ENCODE data around the gene MYH14. TPM values are rescaled to one million over a fixed set of nuclear protein-coding genes. Genes with fewer than 3 reads are reported as not detected.

Gene MYH14
- total RNA-seq, 1 experiment from 2014 or later, result not detected

GRCh38 chr19:50202962-50203280, 501 bp upstream of the MYH14 start:
- ChIA-PET CTCF (no interaction called here), POLR2A (no interaction called here)
- Mint-ChIP-seq H3K4me3 (ENCODE audit: unreplicated experiment) (no peak overlapping the region), H3K4me1 (ENCODE audit: insufficient read depth, unreplicated experiment) (no peaks in the 10 kb centered on the region), H3K27ac (ENCODE audit: low read depth, unreplicated experiment) (no peak overlapping the region), H3K36me3 (ENCODE audit: insufficient read depth, unreplicated experiment) (no peaks in the 10 kb centered on the region), H3K9me3 (ENCODE audit: unreplicated experiment) (peaks cover 36% of the 10 kb centered on the region), H3K27me3 (ENCODE audit: insufficient read depth, unreplicated experiment) (no peaks in the 10 kb centered on the region)
- no peak for TF ChIP-seq CTCF (IDR thresholded peaks at IDR 0.05; ENCODE audit: unreplicated experiment)
- BruUV-seq (replicated peaks), result no TSS peak
- intact Hi-C loops (cut with micrococcal nuclease), result no loop called here
- no peak for DNase-seq (ENCODE audit: unreplicated experiment)

- H3K27me3 Mint-ChIP-seq (ENCODE audit: insufficient read depth, unreplicated experiment), result no peaks in the 10 kb centered on the region
- peaks cover 33% of the 10 kb centered on the region for H3K9me3 Mint-ChIP-seq (ENCODE audit: unreplicated experiment)
- DNase-seq (ENCODE audit: unreplicated experiment), result no peak
- no peak overlapping the region for H3K4me3 Mint-ChIP-seq (ENCODE audit: unreplicated experiment)
- intact Hi-C loops (cut with micrococcal nuclease), result no loop called here
- H3K36me3 Mint-ChIP-seq (ENCODE audit: insufficient read depth, unreplicated experiment), result no peaks in the 10 kb centered on the region
- ChIA-PET POLR2A (no interaction called here), CTCF (no interaction called here)
- TF ChIP-seq CTCF (IDR thresholded peaks at IDR 0.05; ENCODE audit: unreplicated experiment), result no peak
- no TSS peak for BruUV-seq (replicated peaks)
- H3K4me1 Mint-ChIP-seq (ENCODE audit: insufficient read depth, unreplicated experiment), result no peaks in the 10 kb centered on the region
- H3K27ac Mint-ChIP-seq (ENCODE audit: low read depth, unreplicated experiment), result no peak overlapping the region
These were observed 633 bp downstream of the MYH14 start for GRCh38 chr19:50204081-50204428.

- intact Hi-C loops (cut with micrococcal nuclease), result no loop called here
- H3K27me3 Mint-ChIP-seq (ENCODE audit: insufficient read depth, unreplicated experiment), result no peaks in the 10 kb centered on the region
- no peak overlapping the region for H3K4me3 Mint-ChIP-seq (ENCODE audit: unreplicated experiment)
- no peaks in the 10 kb centered on the region for H3K4me1 Mint-ChIP-seq (ENCODE audit: insufficient read depth, unreplicated experiment)
- no peaks in the 10 kb centered on the region for H3K36me3 Mint-ChIP-seq (ENCODE audit: insufficient read depth, unreplicated experiment)
- CTCF ChIA-PET, result no interaction called here
- POLR2A ChIA-PET, result no interaction called here
- no peak overlapping the region for H3K27ac Mint-ChIP-seq (ENCODE audit: low read depth, unreplicated experiment)
- H3K9me3 Mint-ChIP-seq (ENCODE audit: unreplicated experiment), result peaks cover 29% of the 10 kb centered on the region
- TF ChIP-seq CTCF (IDR thresholded peaks at IDR 0.05; ENCODE audit: unreplicated experiment), result no peak
- no TSS peak for BruUV-seq (replicated peaks)
- DNase-seq (ENCODE audit: unreplicated experiment), result no peak
These were observed 1.6 kb downstream of the MYH14 start for GRCh38 chr19:50204811-50205675.

- H3K27ac Mint-ChIP-seq (ENCODE audit: low read depth, unreplicated experiment), result no peak overlapping the region
- BruUV-seq (replicated peaks), result no TSS peak
- no peaks in the 10 kb centered on the region for H3K4me1 Mint-ChIP-seq (ENCODE audit: insufficient read depth, unreplicated experiment)
- H3K9me3 Mint-ChIP-seq (ENCODE audit: unreplicated experiment), result peaks cover 29% of the 10 kb centered on the region
- intact Hi-C loops (cut with micrococcal nuclease), result no loop called here
- TF ChIP-seq CTCF (IDR thresholded peaks at IDR 0.05; ENCODE audit: unreplicated experiment), result no peak
- H3K27me3 Mint-ChIP-seq (ENCODE audit: insufficient read depth, unreplicated experiment), result no peaks in the 10 kb centered on the region
- H3K36me3 Mint-ChIP-seq (ENCODE audit: insufficient read depth, unreplicated experiment), result no peaks in the 10 kb centered on the region
- no peak for DNase-seq (ENCODE audit: unreplicated experiment)
- POLR2A ChIA-PET, result no interaction called here
- no peak overlapping the region for H3K4me3 Mint-ChIP-seq (ENCODE audit: unreplicated experiment)
- CTCF ChIA-PET, result no interaction called here
These were observed 2.3 kb downstream of the MYH14 start for GRCh38 chr19:50205681-50206138.
